SK-N-SH (cell line): ENCODE measurements around the gene SNX24. TPM values are rescaled to one million over a fixed set of nuclear protein-coding genes. Genes with fewer than 3 reads are reported as not detected.
A peak's percentile ranks its signal among the peaks of the same experiment; 100 is the strongest.

Experiments
- CHD2 ChIP-seq: fragments of 150-350 bp; IDR thresholded peaks from 2 replicates; pipeline ENCODE4 v1.6.1; 2018; ENCODE audit warnings: low read length; ENCODE audit not compliant: partially characterized antibody
- ELF1 ChIP-seq: IDR thresholded peaks from 2 replicates; pipeline ENCODE4 v1.4.0; 2012
- FOXJ3 ChIP-seq: sonication (generic); formaldehyde crosslinking; IDR thresholded peaks from 2 replicates; pipeline ENCODE4 v1.5.1; 2020; ENCODE audit warnings: mild to moderate bottlenecking, missing genetic modification reagents
- FOXM1 ChIP-seq: IDR thresholded peaks from 2 replicates; pipeline ENCODE4 v1.4.0; 2012; ENCODE audit warnings: low read depth, mild to moderate bottlenecking
- GATA2 ChIP-seq: sonication (generic); formaldehyde crosslinking; IDR thresholded peaks from 2 replicates; pipeline ENCODE4 v1.5.0; 2020; ENCODE audit warnings: mild to moderate bottlenecking, missing genetic modification reagents
- JUND ChIP-seq: IDR thresholded peaks from 2 replicates; pipeline ENCODE4 v1.4.0; 2012
- NFIC ChIP-seq: IDR thresholded peaks from 2 replicates; pipeline ENCODE4 v1.4.0; 2012; ENCODE audit warnings: borderline replicate concordance
- POLR2AphosphoS5 ChIP-seq: IDR thresholded peaks from 2 replicates; pipeline ENCODE4 v1.6.1; 2012; ENCODE audit warnings: low read depth, low read length
- RAD21 ChIP-seq: IDR thresholded peaks from 2 replicates; pipeline ENCODE4 v1.6.1; 2012; ENCODE audit warnings: mild to moderate bottlenecking, low read length
- RCOR1 ChIP-seq: fragments of 150-350 bp; IDR thresholded peaks from 2 replicates; pipeline ENCODE4 v1.6.1; 2017; ENCODE audit warnings: antibody characterized with exemption, low read length
- RFX5 ChIP-seq: IDR thresholded peaks from 2 replicates; pipeline ENCODE4 v1.6.1; 2012; ENCODE audit warnings: mild to moderate bottlenecking, improper control_type of control experiment, low read length
- RXRA ChIP-seq: IDR thresholded peaks from 2 replicates; pipeline ENCODE4 v1.4.0; 2012; ENCODE audit warnings: low read depth, mild to moderate bottlenecking, borderline replicate concordance
- SIN3A ChIP-seq: IDR thresholded peaks from 2 replicates; pipeline ENCODE4 v1.6.1; 2012; ENCODE audit warnings: low read depth, mild to moderate bottlenecking, low read length, moderate library complexity, borderline replicate concordance
- TCF12 ChIP-seq: IDR thresholded peaks from 2 replicates; pipeline ENCODE4 v1.4.0; 2012
- polyA plus RNA-seq, 3 experiments: library from polyadenylated mRNA; depleted of rRNA; stranded (reverse); fragments of >200 nt; gene quantifications; 2 replicates each; pipeline ENCODE4 v1.2.3, GENCODE V29; 2012
- TF ChIP-seq, protein P1 (sequence below): IDR thresholded peaks from 2 replicates; pipeline ENCODE4 v1.6.1; 2012; ENCODE audit warnings: mild to moderate bottlenecking, low read depth, low read length, moderate library complexity
- TF ChIP-seq, protein P2 (sequence below): fragments of 150-350 bp; IDR thresholded peaks from 2 replicates; pipeline ENCODE4 v1.6.1; 2017; ENCODE audit warnings: antibody characterized with exemption, low read length, low read depth, borderline replicate concordance
- TF ChIP-seq, protein P3 (sequence below): IDR thresholded peaks from 2 replicates; pipeline ENCODE4 v1.4.0; 2012; ENCODE audit warnings: low read depth
- TF ChIP-seq, protein P4 (sequence below): IDR thresholded peaks from 2 replicates; pipeline ENCODE4 v1.4.0; 2012; ENCODE audit warnings: low read depth, borderline replicate concordance
- TF ChIP-seq, protein P5 (sequence below): fragments of 150-350 bp; IDR thresholded peaks from 2 replicates; pipeline ENCODE4 v1.6.1; 2016; ENCODE audit warnings: mild to moderate bottlenecking, low read depth, low read length

The SNX24 gene
- polyA plus RNA-seq, 1 of the 3 experiments (the other 2 are of a cell fraction) = 8.2 TPM

DNA sequence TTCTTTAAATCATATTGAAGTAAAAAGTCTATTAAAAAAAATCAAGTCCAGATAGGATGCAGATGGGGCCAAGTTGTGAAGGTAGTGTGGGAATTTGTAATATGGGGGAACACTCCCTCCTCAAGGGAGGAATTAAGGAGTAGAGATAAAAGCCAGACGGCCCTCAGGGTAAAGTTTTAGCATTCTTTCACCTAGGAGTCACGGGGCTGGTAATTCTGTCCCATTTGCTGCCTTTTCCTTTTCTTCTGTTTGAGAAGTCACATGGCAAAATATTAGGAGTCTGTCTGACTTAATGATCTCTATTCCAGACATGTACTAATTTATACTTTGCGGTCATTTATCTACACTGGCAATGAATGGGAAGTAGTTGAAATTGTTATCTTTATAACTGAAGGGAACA, 61.9 kb downstream of the SNX24 start (continued):
- TF ChIP-seq, protein P1, sequence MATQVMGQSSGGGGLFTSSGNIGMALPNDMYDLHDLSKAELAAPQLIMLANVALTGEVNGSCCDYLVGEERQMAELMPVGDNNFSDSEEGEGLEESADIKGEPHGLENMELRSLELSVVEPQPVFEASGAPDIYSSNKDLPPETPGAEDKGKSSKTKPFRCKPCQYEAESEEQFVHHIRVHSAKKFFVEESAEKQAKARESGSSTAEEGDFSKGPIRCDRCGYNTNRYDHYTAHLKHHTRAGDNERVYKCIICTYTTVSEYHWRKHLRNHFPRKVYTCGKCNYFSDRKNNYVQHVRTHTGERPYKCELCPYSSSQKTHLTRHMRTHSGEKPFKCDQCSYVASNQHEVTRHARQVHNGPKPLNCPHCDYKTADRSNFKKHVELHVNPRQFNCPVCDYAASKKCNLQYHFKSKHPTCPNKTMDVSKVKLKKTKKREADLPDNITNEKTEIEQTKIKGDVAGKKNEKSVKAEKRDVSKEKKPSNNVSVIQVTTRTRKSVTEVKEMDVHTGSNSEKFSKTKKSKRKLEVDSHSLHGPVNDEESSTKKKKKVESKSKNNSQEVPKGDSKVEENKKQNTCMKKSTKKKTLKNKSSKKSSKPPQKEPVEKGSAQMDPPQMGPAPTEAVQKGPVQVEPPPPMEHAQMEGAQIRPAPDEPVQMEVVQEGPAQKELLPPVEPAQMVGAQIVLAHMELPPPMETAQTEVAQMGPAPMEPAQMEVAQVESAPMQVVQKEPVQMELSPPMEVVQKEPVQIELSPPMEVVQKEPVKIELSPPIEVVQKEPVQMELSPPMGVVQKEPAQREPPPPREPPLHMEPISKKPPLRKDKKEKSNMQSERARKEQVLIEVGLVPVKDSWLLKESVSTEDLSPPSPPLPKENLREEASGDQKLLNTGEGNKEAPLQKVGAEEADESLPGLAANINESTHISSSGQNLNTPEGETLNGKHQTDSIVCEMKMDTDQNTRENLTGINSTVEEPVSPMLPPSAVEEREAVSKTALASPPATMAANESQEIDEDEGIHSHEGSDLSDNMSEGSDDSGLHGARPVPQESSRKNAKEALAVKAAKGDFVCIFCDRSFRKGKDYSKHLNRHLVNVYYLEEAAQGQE = no peak
- TF ChIP-seq, protein P2, sequence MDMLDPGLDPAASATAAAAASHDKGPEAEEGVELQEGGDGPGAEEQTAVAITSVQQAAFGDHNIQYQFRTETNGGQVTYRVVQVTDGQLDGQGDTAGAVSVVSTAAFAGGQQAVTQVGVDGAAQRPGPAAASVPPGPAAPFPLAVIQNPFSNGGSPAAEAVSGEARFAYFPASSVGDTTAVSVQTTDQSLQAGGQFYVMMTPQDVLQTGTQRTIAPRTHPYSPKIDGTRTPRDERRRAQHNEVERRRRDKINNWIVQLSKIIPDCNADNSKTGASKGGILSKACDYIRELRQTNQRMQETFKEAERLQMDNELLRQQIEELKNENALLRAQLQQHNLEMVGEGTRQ = no peak
- TF ChIP-seq, protein P3, sequence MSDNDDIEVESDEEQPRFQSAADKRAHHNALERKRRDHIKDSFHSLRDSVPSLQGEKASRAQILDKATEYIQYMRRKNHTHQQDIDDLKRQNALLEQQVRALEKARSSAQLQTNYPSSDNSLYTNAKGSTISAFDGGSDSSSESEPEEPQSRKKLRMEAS = no peak
- TF ChIP-seq, protein P4, sequence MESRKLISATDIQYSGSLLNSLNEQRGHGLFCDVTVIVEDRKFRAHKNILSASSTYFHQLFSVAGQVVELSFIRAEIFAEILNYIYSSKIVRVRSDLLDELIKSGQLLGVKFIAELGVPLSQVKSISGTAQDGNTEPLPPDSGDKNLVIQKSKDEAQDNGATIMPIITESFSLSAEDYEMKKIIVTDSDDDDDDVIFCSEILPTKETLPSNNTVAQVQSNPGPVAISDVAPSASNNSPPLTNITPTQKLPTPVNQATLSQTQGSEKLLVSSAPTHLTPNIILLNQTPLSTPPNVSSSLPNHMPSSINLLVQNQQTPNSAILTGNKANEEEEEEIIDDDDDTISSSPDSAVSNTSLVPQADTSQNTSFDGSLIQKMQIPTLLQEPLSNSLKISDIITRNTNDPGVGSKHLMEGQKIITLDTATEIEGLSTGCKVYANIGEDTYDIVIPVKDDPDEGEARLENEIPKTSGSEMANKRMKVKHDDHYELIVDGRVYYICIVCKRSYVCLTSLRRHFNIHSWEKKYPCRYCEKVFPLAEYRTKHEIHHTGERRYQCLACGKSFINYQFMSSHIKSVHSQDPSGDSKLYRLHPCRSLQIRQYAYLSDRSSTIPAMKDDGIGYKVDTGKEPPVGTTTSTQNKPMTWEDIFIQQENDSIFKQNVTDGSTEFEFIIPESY = no peak
- TF ChIP-seq, protein P5, sequence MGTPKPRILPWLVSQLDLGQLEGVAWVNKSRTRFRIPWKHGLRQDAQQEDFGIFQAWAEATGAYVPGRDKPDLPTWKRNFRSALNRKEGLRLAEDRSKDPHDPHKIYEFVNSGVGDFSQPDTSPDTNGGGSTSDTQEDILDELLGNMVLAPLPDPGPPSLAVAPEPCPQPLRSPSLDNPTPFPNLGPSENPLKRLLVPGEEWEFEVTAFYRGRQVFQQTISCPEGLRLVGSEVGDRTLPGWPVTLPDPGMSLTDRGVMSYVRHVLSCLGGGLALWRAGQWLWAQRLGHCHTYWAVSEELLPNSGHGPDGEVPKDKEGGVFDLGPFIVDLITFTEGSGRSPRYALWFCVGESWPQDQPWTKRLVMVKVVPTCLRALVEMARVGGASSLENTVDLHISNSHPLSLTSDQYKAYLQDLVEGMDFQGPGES = no peak
- TF ChIP-seq ELF1 (no peak), TCF12 (peak; percentile 91), POLR2AphosphoS5 (peak; percentile 35; the same call in 1 of the 2 replicates), SIN3A (no peak), FOXJ3 (no peak), GATA2 (CRISPR knock-in tag) (no peak), FOXM1 (no peak), CHD2 (no peak), RAD21 (no peak), NFIC (peak; percentile 23; the same call in 1 of the 2 replicates), RFX5 (no peak), RCOR1 (no peak), JUND (peak; percentile 66), RXRA (no peak)
